ENCODE measurements around the gene ZNF669. TPM values are rescaled to one million over a fixed set of nuclear protein-coding genes. Genes with fewer than 3 reads are reported as not detected.
"Not testable (repeated sequence)": the region's sequence is repeated elsewhere in the genome, so short reads cannot be mapped to it uniquely, and the experiment has no call there.

ZNF669 gene
- total RNA-seq, 2 donors from 2014 or later: 6.2 to 6.5 TPM

DNA sequence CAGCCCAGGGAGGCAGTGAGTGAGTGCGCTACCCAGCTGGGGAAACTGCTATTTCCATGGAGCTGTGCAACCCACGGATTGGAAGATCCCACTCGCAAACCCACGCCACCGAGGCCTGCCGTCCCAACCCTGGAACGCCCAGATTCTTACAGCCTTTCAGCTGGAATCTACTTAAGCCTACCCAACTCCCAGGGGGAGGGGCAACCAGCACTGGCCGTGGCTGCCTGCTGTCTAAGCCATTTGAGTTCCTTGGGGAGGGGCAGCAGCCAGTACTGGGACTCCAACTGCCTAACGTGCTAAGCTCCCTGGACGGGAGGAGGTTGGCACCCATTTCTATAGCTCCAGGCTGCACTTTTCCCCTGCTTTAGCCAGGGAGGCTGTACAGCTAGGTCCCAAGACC is 27.1 kb upstream of the ZNF669 start:
- H3K9me3 ChIP-seq: no peaks in the 10 kb centered on the region
- no peak overlapping the region for H3K4me3 ChIP-seq
- no peaks in the 10 kb centered on the region for H3K36me3 ChIP-seq
- no peak overlapping the region for H3K9ac ChIP-seq (ENCODE audit: low read depth in 2 of 2, low read length in 2 of 2)
- no peaks in the 10 kb centered on the region for H3K4me1 ChIP-seq
- no peaks in the 10 kb centered on the region for H3K27me3 ChIP-seq
- H3K27ac ChIP-seq: no peak overlapping the region
- intact Hi-C loops (cut with DNase I): no loop called here
- no peak for DNase-seq
- TF ChIP-seq, protein P1, sequence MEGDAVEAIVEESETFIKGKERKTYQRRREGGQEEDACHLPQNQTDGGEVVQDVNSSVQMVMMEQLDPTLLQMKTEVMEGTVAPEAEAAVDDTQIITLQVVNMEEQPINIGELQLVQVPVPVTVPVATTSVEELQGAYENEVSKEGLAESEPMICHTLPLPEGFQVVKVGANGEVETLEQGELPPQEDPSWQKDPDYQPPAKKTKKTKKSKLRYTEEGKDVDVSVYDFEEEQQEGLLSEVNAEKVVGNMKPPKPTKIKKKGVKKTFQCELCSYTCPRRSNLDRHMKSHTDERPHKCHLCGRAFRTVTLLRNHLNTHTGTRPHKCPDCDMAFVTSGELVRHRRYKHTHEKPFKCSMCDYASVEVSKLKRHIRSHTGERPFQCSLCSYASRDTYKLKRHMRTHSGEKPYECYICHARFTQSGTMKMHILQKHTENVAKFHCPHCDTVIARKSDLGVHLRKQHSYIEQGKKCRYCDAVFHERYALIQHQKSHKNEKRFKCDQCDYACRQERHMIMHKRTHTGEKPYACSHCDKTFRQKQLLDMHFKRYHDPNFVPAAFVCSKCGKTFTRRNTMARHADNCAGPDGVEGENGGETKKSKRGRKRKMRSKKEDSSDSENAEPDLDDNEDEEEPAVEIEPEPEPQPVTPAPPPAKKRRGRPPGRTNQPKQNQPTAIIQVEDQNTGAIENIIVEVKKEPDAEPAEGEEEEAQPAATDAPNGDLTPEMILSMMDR (IDR thresholded peaks at IDR 0.05): no peak

GRCh38 chr1:247127519-247128282 is 23.5 kb upstream of the ZNF669 start:
- not testable (repeated sequence) for H3K27me3 ChIP-seq; H3K4me3 ChIP-seq; H3K4me1 ChIP-seq; H3K36me3 ChIP-seq; H3K9ac ChIP-seq (ENCODE audit: low read depth in 2 of 2, low read length in 2 of 2); H3K27ac ChIP-seq; DNase-seq; H3K9me3 ChIP-seq
- intact Hi-C loops (cut with DNase I): loop anchor here (5.0 kb wide), 1 partner anchor 45 kb away; the partner anchor contains the start of gene ZNF124

DNA sequence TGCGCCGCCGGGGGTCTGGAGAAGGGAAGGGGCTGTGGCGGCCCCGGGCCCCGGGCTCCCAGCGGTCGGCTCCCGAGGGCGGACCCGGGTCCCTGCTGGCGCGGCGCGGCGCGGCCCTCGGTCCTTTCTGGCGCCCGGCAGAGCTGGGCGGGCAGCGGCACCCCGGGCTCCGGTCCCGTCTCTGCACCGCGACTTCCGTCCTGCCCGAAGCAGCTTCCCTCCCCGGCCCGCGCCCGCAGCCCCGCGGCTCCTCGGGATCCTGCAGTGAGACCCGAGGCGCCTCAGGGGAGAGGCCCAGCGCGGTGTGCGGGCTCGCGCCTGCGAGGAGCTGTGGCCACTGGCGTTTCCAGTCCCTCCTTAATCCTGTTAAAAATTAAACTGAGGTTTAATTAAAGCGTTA is 22.4 kb upstream of the ZNF669 start:
- not testable (repeated sequence) for H3K27me3 ChIP-seq; DNase-seq; H3K4me3 ChIP-seq; H3K9me3 ChIP-seq; H3K9ac ChIP-seq (ENCODE audit: low read depth in 2 of 2, low read length in 2 of 2); H3K4me1 ChIP-seq; H3K27ac ChIP-seq; H3K36me3 ChIP-seq
- intact Hi-C loops (cut with DNase I): loop anchor here (5.0 kb wide), 1 partner anchor 46 kb away; the partner anchor contains the start of gene ZNF124

GRCh38 chr1:247126166-247126565 is 22.0 kb upstream of the ZNF669 start:
- intact Hi-C loops (cut with DNase I): loop anchor here (5.0 kb wide), 1 partner anchor 46 kb away; the partner anchor contains the start of gene ZNF124
- H3K36me3 ChIP-seq; H3K4me3 ChIP-seq; H3K9ac ChIP-seq (ENCODE audit: low read depth in 2 of 2, low read length in 2 of 2); H3K9me3 ChIP-seq; H3K27me3 ChIP-seq; H3K27ac ChIP-seq; DNase-seq; H3K4me1 ChIP-seq: not testable (repeated sequence)

- intact Hi-C loops (cut with DNase I): no loop called here
These were observed 17.2 kb upstream of the ZNF669 start for GRCh38 chr1:247121382-247121781.

DNA sequence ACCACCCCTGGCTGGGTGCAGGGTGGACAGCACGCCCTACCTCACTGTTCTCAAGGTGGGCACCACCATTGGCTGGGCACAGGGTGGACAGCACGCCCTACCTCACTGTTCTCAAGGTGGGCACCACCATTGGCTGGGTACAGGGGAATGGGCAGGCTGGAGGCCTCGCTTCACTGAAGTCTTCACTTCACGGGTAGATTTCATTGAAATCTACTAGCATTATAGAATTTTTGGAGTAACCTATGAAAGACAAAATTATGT is 16.2 kb upstream of the ZNF669 start:
- H3K27ac ChIP-seq; H3K4me1 ChIP-seq; H3K9me3 ChIP-seq; H3K36me3 ChIP-seq; H3K9ac ChIP-seq (ENCODE audit: low read depth in 2 of 2, low read length in 2 of 2); intact Hi-C loops (cut with DNase I); DNase-seq; H3K4me3 ChIP-seq; H3K27me3 ChIP-seq: not testable (repeated sequence)

More at GRCh38 chr1:247121382-247121781, 17.2 kb upstream of the ZNF669 start:
- H3K36me3 ChIP-seq: no peaks in the 10 kb centered on the region
- DNase-seq: no peak
- no peak overlapping the region for H3K27ac ChIP-seq
- no peaks in the 10 kb centered on the region for H3K4me1 ChIP-seq
- TF ChIP-seq, protein P1 (IDR thresholded peaks at IDR 0.05): no peak
- no peaks in the 10 kb centered on the region for H3K9me3 ChIP-seq
- H3K9ac ChIP-seq (ENCODE audit: low read depth in 2 of 2, low read length in 2 of 2): no peak overlapping the region
- H3K4me3 ChIP-seq: no peak overlapping the region
- no peaks in the 10 kb centered on the region for H3K27me3 ChIP-seq

DNA sequence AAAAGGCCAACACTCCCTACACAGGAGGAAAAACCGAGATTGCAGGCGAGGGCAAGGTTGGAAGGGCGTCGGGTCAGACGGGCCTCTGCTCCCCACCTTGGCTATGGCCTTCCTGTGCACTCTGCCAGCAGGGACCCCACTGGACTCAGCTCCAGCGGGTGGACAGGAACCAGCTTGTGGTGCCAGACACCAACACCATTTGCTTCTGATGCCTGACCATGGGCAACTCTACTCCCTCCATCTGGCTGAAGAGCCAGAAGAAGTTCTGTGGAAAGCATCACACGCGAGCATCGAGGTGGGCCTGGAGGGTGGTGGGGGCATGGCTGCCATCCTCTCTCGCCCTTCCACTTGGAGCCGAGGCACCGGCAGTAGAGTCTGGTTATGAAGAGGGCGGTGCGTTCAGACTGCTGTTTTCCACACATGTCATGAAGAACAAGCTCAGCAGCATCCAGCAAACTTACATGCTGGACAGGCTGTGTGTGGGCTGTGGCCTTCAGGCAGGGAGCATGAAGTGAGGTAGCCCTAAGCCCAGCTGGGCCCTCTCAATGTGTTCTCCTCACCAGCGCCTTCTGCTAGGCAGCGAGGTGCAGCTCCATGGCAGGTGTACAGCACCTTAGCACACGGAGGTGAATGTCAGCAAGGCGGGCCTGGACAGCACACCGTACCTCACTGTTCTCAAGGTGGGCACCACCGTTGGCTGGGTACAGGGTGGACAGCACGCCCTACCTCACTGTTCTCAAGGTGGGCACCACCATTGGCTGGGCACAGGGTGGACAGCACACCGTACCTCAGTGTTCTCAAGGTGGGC is 15.6 kb upstream of the ZNF669 start:
- TF ChIP-seq, protein P1 (IDR thresholded peaks at IDR 0.05): no peak
- Histone ChIP-seq H3K9me3 (no peaks in the 10 kb centered on the region), H3K36me3 (no peaks in the 10 kb centered on the region), H3K27ac (no peak overlapping the region), H3K4me3 (no peak overlapping the region), H3K9ac (ENCODE audit: low read depth in 2 of 2, low read length in 2 of 2) (no peak overlapping the region), H3K27me3 (no peaks in the 10 kb centered on the region), H3K4me1 (no peaks in the 10 kb centered on the region)
- no peak for DNase-seq
- intact Hi-C loops (cut with DNase I): no loop called here
